PC-9 (cell line): ENCODE results near the gene SYNPR.

Experiments used
- EZH2 ChIP-seq: fragments of 200-600 bp; sonication (generic); IDR thresholded peaks from 2 replicates; pipeline ENCODE4 v1.8.0; 2017; ENCODE audit warnings: antibody characterized with exemption, low read depth
- TF ChIP-seq, protein P1 (sequence below): fragments of 200-600 bp; sonication (generic); conservative IDR thresholded peaks from 2 replicates; pipeline ENCODE4 v1.6.1; 2017; ENCODE audit warnings: mixed run types, antibody characterized with exemption, mild to moderate bottlenecking, moderate library complexity

GRCh38 chr3:63563572-63563971 lies 285.5 kb downstream of the SYNPR start:
- TF ChIP-seq, protein P1, sequence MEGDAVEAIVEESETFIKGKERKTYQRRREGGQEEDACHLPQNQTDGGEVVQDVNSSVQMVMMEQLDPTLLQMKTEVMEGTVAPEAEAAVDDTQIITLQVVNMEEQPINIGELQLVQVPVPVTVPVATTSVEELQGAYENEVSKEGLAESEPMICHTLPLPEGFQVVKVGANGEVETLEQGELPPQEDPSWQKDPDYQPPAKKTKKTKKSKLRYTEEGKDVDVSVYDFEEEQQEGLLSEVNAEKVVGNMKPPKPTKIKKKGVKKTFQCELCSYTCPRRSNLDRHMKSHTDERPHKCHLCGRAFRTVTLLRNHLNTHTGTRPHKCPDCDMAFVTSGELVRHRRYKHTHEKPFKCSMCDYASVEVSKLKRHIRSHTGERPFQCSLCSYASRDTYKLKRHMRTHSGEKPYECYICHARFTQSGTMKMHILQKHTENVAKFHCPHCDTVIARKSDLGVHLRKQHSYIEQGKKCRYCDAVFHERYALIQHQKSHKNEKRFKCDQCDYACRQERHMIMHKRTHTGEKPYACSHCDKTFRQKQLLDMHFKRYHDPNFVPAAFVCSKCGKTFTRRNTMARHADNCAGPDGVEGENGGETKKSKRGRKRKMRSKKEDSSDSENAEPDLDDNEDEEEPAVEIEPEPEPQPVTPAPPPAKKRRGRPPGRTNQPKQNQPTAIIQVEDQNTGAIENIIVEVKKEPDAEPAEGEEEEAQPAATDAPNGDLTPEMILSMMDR: no peak
- no peak for TF ChIP-seq EZH2
